GM12801 (cell line): ENCODE measurements around the gene SAPCD1.

Source experiments
- CTCF ChIP-seq: IDR thresholded peaks from one replicate; pipeline ENCODE4 v1.5.1; 2011; ENCODE audit warnings: control low read depth; ENCODE audit not compliant: insufficient read length; ENCODE audit errors: extremely low read depth

The SAPCD1 gene

GRCh38 chr6:31733734-31734133 lies 28.7 kb upstream of the SAPCD1 start:
- no peak for TF ChIP-seq CTCF

DNA sequence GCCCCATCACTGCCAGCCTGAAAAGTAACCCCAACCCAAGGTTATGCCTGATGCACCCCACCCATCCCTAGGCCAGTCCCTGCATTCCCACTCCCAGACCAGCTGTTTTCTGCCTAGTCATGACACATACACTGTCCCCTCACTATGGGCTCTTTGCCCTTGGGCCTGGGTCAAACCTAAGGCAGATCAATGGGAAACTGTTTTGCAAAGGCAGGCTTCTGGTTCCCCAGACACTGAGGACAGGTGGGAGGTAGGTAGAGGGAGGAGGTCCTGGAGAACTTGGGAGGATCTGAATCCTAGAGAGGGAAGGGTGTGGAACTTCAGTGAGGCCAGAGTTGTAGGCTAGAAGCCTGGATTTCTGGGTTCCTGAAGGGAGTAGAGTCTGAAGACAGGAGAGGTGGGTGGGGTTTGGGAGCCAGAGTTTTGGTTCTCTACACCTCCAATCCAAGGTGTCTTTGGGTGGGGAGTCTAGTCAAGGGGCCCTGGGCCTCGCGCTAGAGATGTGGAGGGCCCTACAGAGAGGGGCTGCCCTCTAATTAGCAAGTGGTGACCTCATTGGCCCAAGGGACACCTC lies 28.1 kb upstream of the SAPCD1 start:
- TF ChIP-seq CTCF = no peak

DNA sequence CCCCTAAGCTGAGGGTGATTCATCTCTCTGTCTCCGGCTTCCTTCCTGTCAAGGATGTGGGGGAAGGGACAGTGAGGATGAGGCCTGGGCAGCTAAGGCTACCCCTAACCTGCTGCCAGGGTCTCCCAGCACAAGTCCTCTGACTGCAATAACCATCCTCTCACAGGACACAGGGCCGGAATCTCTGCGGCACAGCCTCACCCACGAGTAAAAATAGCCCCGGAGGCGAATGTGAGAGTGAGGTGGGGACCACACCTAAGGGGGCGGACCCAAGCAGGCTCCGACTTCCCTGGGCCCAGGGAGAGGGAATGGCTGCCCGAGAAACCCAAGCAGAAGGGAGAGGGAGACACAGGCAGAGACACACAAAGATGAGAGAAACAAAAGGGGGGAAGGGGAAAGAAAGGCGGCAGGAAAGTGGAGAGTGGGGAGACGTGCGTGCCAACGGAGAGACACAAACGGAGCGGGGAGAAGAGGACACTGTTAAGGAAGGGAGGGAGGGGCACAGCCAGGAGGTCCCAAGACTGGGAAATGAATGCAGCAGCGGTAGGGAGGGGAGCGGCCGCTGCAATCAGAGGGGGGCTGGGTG lies 27.5 kb upstream of the SAPCD1 start:
- TF ChIP-seq CTCF = no peak

GRCh38 chr6:31736021-31736767 lies 26.3 kb upstream of the SAPCD1 start, which contains the start of gene CLIC1:
Gene CLIC1 (minus strand): TSS chr6:31736530. CDS start chr6:31736300, 230 bp downstream.
- TF ChIP-seq CTCF = no peak

DNA sequence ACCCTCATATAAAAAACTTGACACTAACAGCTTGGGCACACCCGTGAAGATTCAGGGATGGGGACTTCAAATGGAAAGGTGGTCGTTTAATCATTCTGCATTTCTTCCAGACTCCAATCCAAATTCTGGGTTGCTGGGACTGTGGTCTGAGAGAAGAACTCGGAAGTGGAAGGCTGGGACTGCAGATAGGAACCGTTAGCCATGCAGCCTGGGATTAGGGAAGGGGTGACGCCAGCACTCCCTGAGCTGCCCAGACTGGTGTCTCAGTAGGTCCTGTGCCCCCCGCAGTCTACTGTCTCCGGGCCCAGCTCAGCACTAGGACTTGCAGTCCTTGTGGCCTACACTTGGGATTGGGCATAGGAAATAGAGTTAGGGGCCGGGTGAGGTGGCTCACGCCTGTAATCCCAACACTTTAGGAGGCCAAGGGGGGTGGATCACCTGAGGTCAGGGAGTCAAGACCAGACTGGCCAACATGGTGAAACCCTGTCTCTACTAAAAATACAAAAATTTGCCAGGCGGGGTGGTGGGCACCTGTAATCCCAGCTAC lies 25.6 kb upstream of the SAPCD1 start:
- no peak for TF ChIP-seq CTCF

- TF ChIP-seq CTCF = no peak
Measured at GRCh38 chr6:31737315-31737990, 25.0 kb upstream of the SAPCD1 start.
